Ramos (cell line): ENCODE data around the gene ZNF211.

ENCODE experiments used
- in situ Hi-C: fragments of 300-500 bp; cut with MboI; formaldehyde crosslinking; loops from one replicate; pipeline ENCODE4 v1.14.3; 2022; ENCODE audit warnings: low sequenced_read_pairs; ENCODE audit not compliant: unreplicated experiment

The ZNF211 gene

GRCh38 chr19:57653689-57654088 is 20.7 kb downstream of the ZNF211 start:
- in situ Hi-C loops: no loop called here

- in situ Hi-C loops: no loop called here
Observed at GRCh38 chr19:57655443-57655842, 22.5 kb downstream of the ZNF211 start.

- in situ Hi-C loops: no loop called here
Observed at GRCh38 chr19:57656346-57656745, 23.4 kb downstream of the ZNF211 start.

- in situ Hi-C loops: no loop called here
Observed at GRCh38 chr19:57664269-57665127, 31.5 kb downstream of the ZNF211 start.

- in situ Hi-C loops: no loop called here
Observed at GRCh38 chr19:57665261-57665806, 32.4 kb downstream of the ZNF211 start.

- in situ Hi-C loops: no loop called here
Observed at GRCh38 chr19:57667228-57667627, 34.3 kb downstream of the ZNF211 start.

- in situ Hi-C loops: no loop called here
Observed at GRCh38 chr19:57668635-57669034, 35.7 kb downstream of the ZNF211 start, which contains the start of gene ZSCAN4. TSS of gene ZSCAN4 (plus strand) at chr19:57668935. CDS start at chr19:57676146, 7,211 bp downstream.

- in situ Hi-C loops: no loop called here
Observed at GRCh38 chr19:57671124-57671895, 38.3 kb downstream of the ZNF211 start.

- in situ Hi-C loops: no loop called here
Observed at GRCh38 chr19:57672466-57672865, 39.5 kb downstream of the ZNF211 start.

- in situ Hi-C loops: no loop called here
Observed at GRCh38 chr19:57675881-57676280, 42.9 kb downstream of the ZNF211 start.

GRCh38 chr19:57682226-57682766 is 49.3 kb downstream of the ZNF211 start:
- in situ Hi-C loops: no loop called here

GRCh38 chr19:57686727-57687126 is 53.8 kb downstream of the ZNF211 start:
- in situ Hi-C loops: no loop called here

- in situ Hi-C loops: no loop called here
Observed at GRCh38 chr19:57687363-57688010, 54.5 kb downstream of the ZNF211 start.

GRCh38 chr19:57688011-57688763 is 55.2 kb downstream of the ZNF211 start:
- in situ Hi-C loops: no loop called here

GRCh38 chr19:57689750-57690149 is 56.8 kb downstream of the ZNF211 start:
- in situ Hi-C loops: no loop called here
